Liver (tissue), 9 donors: ENCODE results near the gene PTH1R. TPM values are rescaled to one million over a fixed set of nuclear protein-coding genes. Genes with fewer than 3 reads are reported as not detected.

Source experiments
- DNase-seq: peaks from one replicate; pipeline ENCODE4 v3.0.0-alpha.2; 2017; ENCODE audit warnings: low spot score
- H3K27ac ChIP-seq, 2 donors: one replicate each; pipeline ENCODE4 v1.7.0; 2013; ENCODE audit warnings: inconsistent platforms in 2 of 2, low read length in 2 of 2, control low read depth in 1 of 2, low read depth in 1 of 2, mild to moderate bottlenecking in 1 of 2
- H3K27me3 ChIP-seq, 4 donors: one replicate each; pipeline versions ENCODE4 v1.6.1 to v1.7.0; 2013; ENCODE audit warnings: low read length in 3 of 4, inconsistent platforms in 1 of 4, mild to moderate bottlenecking in 1 of 4, moderate library complexity in 1 of 4; ENCODE audit not compliant: control insufficient read depth in 4 of 4, insufficient read depth in 4 of 4
- H3K36me3 ChIP-seq, 4 donors: one replicate each; pipeline versions ENCODE4 v1.6.1 to v1.7.0; 2013; ENCODE audit warnings: low read length in 3 of 4, mild to moderate bottlenecking in 3 of 4, low read depth in 1 of 4, moderate library complexity in 1 of 4; ENCODE audit not compliant: control insufficient read depth in 4 of 4, insufficient read depth in 3 of 4
- H3K4me1 ChIP-seq, 4 donors: one replicate each; pipeline versions ENCODE4 v1.6.1 to v1.7.0; 2013; ENCODE audit warnings: low read length in 3 of 4, mild to moderate bottlenecking in 3 of 4, moderate library complexity in 1 of 4; ENCODE audit not compliant: control insufficient read depth in 4 of 4, insufficient read depth in 4 of 4
- H3K4me3 ChIP-seq, 3 donors: one replicate each; pipeline versions ENCODE4 v1.6.1 to v1.7.0; 2013; ENCODE audit warnings: low read length in 3 of 3, control low read depth in 1 of 3, low read depth in 1 of 3, mild to moderate bottlenecking in 1 of 3
- H3K9ac ChIP-seq, 2 donors: one replicate each; pipeline ENCODE4 v1.7.0; 2013; ENCODE audit warnings: low read length in 2 of 2, mild to moderate bottlenecking in 2 of 2, moderate library complexity in 2 of 2, control low read depth in 1 of 2, low read depth in 1 of 2
- H3K9me3 ChIP-seq, 4 donors: one replicate each; pipeline versions ENCODE4 v1.6.1 to v1.7.0; 2013; ENCODE audit warnings: low read length in 3 of 4; ENCODE audit not compliant: control insufficient read depth in 4 of 4
- EGR1 ChIP-seq, 2 donors: IDR thresholded peaks; 2 replicates each; pipeline ENCODE4 v1.6.1; 2016 to 2018; ENCODE audit warnings: antibody characterized with exemption in 2 of 2, low read depth in 2 of 2
- FOXA1 ChIP-seq: IDR thresholded peaks from 2 replicates; pipeline ENCODE4 v1.6.1; 2016; ENCODE audit warnings: antibody characterized with exemption
- FOXA2 ChIP-seq: IDR thresholded peaks from 2 replicates; pipeline ENCODE4 v1.6.1; 2016; ENCODE audit warnings: antibody characterized with exemption
- GABPA ChIP-seq, 2 donors: IDR thresholded peaks in 1 of 2; conservative IDR thresholded peaks in 1 of 2; 2 replicates each; pipeline ENCODE4 v1.6.1; 2016; ENCODE audit warnings: antibody characterized with exemption in 2 of 2, mild to moderate bottlenecking in 1 of 2, moderate library complexity in 1 of 2
- HNF4A ChIP-seq, 2 donors: conservative IDR thresholded peaks; 2 replicates each; pipeline ENCODE4 v1.6.1; 2016; ENCODE audit warnings: antibody characterized with exemption in 2 of 2, mild to moderate bottlenecking in 2 of 2
- HNF4G ChIP-seq: IDR thresholded peaks from 2 replicates; pipeline ENCODE4 v1.6.1; 2016; ENCODE audit warnings: antibody characterized with exemption
- JUND ChIP-seq, 2 donors: IDR thresholded peaks; 2 replicates each; pipeline ENCODE4 v1.6.1; 2016; ENCODE audit warnings: antibody characterized with exemption in 2 of 2
- NR2F2 ChIP-seq: IDR thresholded peaks from 2 replicates; pipeline ENCODE4 v1.6.1; 2016; ENCODE audit warnings: antibody characterized with exemption
- RAD21 ChIP-seq, 2 donors: IDR thresholded peaks; 2 replicates each; pipeline ENCODE4 v1.6.1; 2016; ENCODE audit warnings: antibody characterized with exemption in 2 of 2, mild to moderate bottlenecking in 2 of 2
- RXRA ChIP-seq, 2 donors: IDR thresholded peaks; 2 replicates each; pipeline ENCODE4 v1.6.1; 2017 to 2018; ENCODE audit warnings: antibody characterized with exemption in 2 of 2, mild to moderate bottlenecking in 1 of 2
- SP1 ChIP-seq: IDR thresholded peaks from 2 replicates; pipeline ENCODE4 v1.6.1; 2018; ENCODE audit warnings: antibody characterized with exemption, mild to moderate bottlenecking
- TAF1 ChIP-seq: conservative IDR thresholded peaks from 2 replicates; pipeline ENCODE4 v1.6.1; 2016; ENCODE audit warnings: antibody characterized with exemption, mild to moderate bottlenecking
- YY1 ChIP-seq: IDR thresholded peaks from 2 replicates; pipeline ENCODE4 v1.6.1; 2016; ENCODE audit warnings: antibody characterized with exemption, mild to moderate bottlenecking
- WGBS: extraction: QIAGEN DNeasy Blood & Tissue Kit; methylation state at CpG from one replicate; pipeline ENCODE4 v1.1.7; 2013; 5-methylcytosine and 5-hydroxymethylcytosine counted together
- polyA plus RNA-seq, 2 donors: library from polyadenylated mRNA; stranded (reverse) in 1 of 2; unstranded in 1 of 2; fragments of 200-250 nt in 1 of 2; fragments of >200 nt in 1 of 2; fragmentation: Nextera tagmentation in 1 of 2; extraction: Ambion mirVana in 1 of 2; gene quantifications; one replicate each; pipeline versions ENCODE4 v1.2.1 to v1.2.3, GENCODE V29; 2013 to 2015
- total RNA-seq, 2 donors: library from RNA; depleted of rRNA; stranded (reverse); fragments of >200 nt; gene quantifications; one replicate each; pipeline ENCODE4 v1.2.3, GENCODE V29; 2014
- TF ChIP-seq, protein P1 (sequence below): IDR thresholded peaks from 2 replicates; pipeline ENCODE4 v1.6.1; 2016; ENCODE audit warnings: antibody characterized with exemption
- TF ChIP-seq, protein P2 (sequence below): IDR thresholded peaks from 2 replicates; pipeline ENCODE4 v1.6.1; 2016; ENCODE audit warnings: antibody characterized with exemption
- TF ChIP-seq, protein P3 (sequence below): IDR thresholded peaks from 2 replicates; pipeline ENCODE4 v1.6.1; 2016; ENCODE audit warnings: antibody characterized with exemption, mild to moderate bottlenecking
- TF ChIP-seq, protein P4 (sequence below): IDR thresholded peaks from 2 replicates; pipeline ENCODE4 v1.6.1; 2016; ENCODE audit warnings: antibody characterized with exemption
- donor health status: healthy.
- donor health status: healthy.
- donor health status: healthy.
- donor health status: healthy.
- donor health status: healthy.

Gene PTH1R
- total and polyA plus RNA-seq, 4 donors: 7.2 to 28.4 (median 23.6) TPM

DNA sequence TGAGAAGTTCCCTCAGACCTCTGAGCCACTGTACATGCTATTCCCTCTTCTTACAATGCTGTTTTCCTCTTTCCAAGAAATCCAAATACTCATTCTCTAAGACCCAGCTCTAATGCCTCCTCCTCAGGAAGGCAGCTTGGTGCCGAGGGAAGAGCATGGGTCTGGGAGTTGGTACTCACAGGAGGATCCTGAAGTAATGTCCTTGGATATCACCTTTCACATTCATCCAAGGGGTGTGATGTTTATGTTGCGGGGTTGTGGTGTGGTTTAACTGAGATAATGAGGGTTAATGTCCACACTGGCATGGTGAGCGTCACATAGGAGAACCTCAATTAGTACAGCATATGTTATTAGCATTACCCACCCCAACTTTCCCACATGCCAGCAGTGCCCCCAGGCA lies 46.2 kb upstream of the PTH1R start:
- TF ChIP-seq, protein P1, sequence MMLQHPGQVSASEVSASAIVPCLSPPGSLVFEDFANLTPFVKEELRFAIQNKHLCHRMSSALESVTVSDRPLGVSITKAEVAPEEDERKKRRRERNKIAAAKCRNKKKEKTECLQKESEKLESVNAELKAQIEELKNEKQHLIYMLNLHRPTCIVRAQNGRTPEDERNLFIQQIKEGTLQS: no peak
- TF ChIP-seq FOXA1 (no peak), TAF1 (no peak)
- no peaks in the 10 kb centered on the region for H3K36me3 ChIP-seq
- WGBS: 94% methylated on average over 3 of the region's 3 CpGs
- no peak for DNase-seq
- H3K4me3 ChIP-seq: no peak overlapping the region
- no peak overlapping the region for H3K27ac ChIP-seq
- no peaks in the 10 kb centered on the region for H3K4me1 ChIP-seq
- H3K9ac ChIP-seq: no peak overlapping the region
- H3K27me3 ChIP-seq: no peaks in the 10 kb centered on the region
- H3K9me3 ChIP-seq: no peaks in the 10 kb centered on the region

DNA sequence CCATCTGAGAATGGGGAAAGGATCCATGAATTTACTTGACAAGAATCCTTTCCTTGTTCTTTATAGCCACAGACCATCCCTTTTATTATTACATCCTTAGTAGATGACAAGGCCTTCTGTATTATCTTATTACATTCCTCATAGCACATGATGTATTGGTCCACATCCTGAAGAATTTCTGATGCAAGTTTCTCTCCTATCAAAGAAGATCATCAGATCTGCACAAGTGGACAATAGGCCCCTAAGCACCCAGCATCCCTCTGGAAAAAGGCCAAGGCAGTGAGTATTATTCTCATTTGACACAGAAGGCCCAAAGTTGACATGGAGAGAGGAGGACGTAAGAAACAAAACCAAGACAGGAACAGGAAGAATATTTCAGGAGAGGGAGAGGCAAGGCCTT lies 45.7 kb upstream of the PTH1R start:
- no peak for DNase-seq
- no peak overlapping the region for H3K9ac ChIP-seq
- TF ChIP-seq RAD21 (IDR thresholded peaks at IDR 0.05) (no peak), JUND (IDR thresholded peaks at IDR 0.05) (no peak), HNF4A (conservative IDR thresholded peaks at IDR 0.05) (no peak), NR2F2 (no peak)
- TF ChIP-seq, protein P2, sequence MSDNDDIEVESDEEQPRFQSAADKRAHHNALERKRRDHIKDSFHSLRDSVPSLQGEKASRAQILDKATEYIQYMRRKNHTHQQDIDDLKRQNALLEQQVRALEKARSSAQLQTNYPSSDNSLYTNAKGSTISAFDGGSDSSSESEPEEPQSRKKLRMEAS: no peak
- no peak overlapping the region for H3K27ac ChIP-seq
- no peaks in the 10 kb centered on the region for H3K27me3 ChIP-seq
- WGBS: 85% methylated on average over 1 of the region's 1 CpG
- H3K4me3 ChIP-seq: no peak overlapping the region
- no peaks in the 10 kb centered on the region for H3K36me3 ChIP-seq
- no peaks in the 10 kb centered on the region for H3K4me1 ChIP-seq
- no peaks in the 10 kb centered on the region for H3K9me3 ChIP-seq

DNA sequence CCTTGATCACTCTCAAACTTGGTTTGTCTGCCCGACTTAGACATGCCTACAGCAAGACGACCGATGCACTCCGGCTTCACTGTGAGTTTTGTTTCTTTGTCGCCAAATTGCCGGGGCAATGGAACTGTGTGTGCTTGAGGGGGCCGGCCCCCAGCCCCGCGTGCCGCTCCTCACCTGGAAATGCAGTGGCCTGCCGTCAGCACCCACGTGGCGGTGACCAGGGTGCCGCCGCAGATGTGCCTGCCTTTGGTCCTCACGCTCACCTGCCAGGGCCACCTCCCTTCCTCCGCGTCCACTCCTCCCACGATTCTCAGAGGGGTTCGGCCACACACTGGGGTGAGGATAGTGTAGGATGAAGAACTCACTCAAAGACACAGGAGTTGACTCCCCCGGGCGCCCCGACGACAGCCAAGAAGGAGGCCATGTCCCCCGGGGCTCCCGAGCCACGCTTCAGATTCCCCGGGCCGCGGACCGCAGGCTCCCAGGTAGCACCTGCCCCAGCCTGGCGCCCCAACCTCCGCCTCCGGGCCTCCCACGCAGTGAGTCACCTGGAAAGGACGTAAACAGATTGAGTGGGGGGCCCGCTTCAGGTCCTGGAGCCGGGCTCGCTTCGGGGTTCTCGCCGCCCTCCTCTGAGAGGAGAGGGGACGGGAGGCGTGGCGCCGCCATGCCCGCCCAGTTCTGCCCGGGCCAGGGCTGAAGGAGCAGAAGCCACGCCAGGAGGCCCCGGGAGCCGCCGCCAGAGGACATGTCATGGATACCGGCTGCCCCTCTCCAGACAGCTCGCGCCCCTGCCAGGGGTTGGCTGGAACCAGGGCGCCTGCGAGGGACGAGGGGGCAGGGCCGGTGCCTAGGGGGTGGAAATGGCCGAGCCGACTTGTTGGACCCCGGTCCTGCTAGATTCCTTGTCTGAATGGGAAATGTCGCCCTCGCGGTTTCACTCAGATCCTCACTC lies 43.9 kb upstream of the PTH1R start:
- Histone ChIP-seq H3K9me3 (no peaks in the 10 kb centered on the region), H3K27me3 (no peaks in the 10 kb centered on the region), H3K9ac (no peak overlapping the region), H3K27ac (no peak overlapping the region), H3K4me3 (no peak overlapping the region), H3K36me3 (no peaks in the 10 kb centered on the region), H3K4me1 (no peaks in the 10 kb centered on the region)
- TF ChIP-seq FOXA1 (no peak), GABPA (IDR thresholded peaks at IDR 0.05 in 1 of 2, conservative IDR thresholded peaks at IDR 0.05 in 1 of 2) (no peak), TAF1 (no peak), SP1 (no peak), FOXA2 (no peak), RXRA (IDR thresholded peaks at IDR 0.05) (no peak), EGR1 (IDR thresholded peaks at IDR 0.05; ENCODE audit: low read depth in 2 of 2) (no peak), YY1 (no peak), RAD21 (IDR thresholded peaks at IDR 0.05) (no peak), HNF4A (conservative IDR thresholded peaks at IDR 0.05) (no peak), HNF4G (no peak)
- TF ChIP-seq, protein P3, sequence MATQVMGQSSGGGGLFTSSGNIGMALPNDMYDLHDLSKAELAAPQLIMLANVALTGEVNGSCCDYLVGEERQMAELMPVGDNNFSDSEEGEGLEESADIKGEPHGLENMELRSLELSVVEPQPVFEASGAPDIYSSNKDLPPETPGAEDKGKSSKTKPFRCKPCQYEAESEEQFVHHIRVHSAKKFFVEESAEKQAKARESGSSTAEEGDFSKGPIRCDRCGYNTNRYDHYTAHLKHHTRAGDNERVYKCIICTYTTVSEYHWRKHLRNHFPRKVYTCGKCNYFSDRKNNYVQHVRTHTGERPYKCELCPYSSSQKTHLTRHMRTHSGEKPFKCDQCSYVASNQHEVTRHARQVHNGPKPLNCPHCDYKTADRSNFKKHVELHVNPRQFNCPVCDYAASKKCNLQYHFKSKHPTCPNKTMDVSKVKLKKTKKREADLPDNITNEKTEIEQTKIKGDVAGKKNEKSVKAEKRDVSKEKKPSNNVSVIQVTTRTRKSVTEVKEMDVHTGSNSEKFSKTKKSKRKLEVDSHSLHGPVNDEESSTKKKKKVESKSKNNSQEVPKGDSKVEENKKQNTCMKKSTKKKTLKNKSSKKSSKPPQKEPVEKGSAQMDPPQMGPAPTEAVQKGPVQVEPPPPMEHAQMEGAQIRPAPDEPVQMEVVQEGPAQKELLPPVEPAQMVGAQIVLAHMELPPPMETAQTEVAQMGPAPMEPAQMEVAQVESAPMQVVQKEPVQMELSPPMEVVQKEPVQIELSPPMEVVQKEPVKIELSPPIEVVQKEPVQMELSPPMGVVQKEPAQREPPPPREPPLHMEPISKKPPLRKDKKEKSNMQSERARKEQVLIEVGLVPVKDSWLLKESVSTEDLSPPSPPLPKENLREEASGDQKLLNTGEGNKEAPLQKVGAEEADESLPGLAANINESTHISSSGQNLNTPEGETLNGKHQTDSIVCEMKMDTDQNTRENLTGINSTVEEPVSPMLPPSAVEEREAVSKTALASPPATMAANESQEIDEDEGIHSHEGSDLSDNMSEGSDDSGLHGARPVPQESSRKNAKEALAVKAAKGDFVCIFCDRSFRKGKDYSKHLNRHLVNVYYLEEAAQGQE: no peak
- TF ChIP-seq, protein P1: no peak
- TF ChIP-seq, protein P2: no peak
- TF ChIP-seq, protein P4, sequence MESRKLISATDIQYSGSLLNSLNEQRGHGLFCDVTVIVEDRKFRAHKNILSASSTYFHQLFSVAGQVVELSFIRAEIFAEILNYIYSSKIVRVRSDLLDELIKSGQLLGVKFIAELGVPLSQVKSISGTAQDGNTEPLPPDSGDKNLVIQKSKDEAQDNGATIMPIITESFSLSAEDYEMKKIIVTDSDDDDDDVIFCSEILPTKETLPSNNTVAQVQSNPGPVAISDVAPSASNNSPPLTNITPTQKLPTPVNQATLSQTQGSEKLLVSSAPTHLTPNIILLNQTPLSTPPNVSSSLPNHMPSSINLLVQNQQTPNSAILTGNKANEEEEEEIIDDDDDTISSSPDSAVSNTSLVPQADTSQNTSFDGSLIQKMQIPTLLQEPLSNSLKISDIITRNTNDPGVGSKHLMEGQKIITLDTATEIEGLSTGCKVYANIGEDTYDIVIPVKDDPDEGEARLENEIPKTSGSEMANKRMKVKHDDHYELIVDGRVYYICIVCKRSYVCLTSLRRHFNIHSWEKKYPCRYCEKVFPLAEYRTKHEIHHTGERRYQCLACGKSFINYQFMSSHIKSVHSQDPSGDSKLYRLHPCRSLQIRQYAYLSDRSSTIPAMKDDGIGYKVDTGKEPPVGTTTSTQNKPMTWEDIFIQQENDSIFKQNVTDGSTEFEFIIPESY: no peak
- 96% methylated on average over 65 of the region's 65 CpGs for WGBS
- no peak for DNase-seq
